ENCODE data around the gene NR2E3. TPM values are rescaled to one million over a fixed set of nuclear protein-coding genes. Genes with fewer than 3 reads are reported as not detected.

The NR2E3 gene
- polyA plus RNA-seq, 3 donors: not detected

- Mint-ChIP-seq H3K9me3 (peaks cover 15 to 39% (median 29%) of the 10 kb centered on the region in 7 donors), H3K4me1 (no peaks in the 10 kb centered on the region), H3K27ac (no peak overlapping the region), H3K4me3 (no peak overlapping the region), H3K27me3 (ENCODE audit: low read depth in 3 of 3) (peaks cover 0 to 1% (median 0%) of the 10 kb centered on the region in 3 donors), H3K36me3 (peaks cover 2 to 4% of the 10 kb centered on the region in 2 donors)
- 97% methylated on average over 8 of the region's 13 CpGs for WGBS (ENCODE audit: insufficient coverage)
- DNase-seq: no peak
- Histone ChIP-seq H3K9ac (ENCODE audit: insufficient read depth, low read length, poor library complexity, severe bottlenecking) (no peak overlapping the region), H4K20me1 (ENCODE audit: insufficient read depth, low read length) (no peaks in the 10 kb centered on the region), H3K27me3 (ENCODE audit: control insufficient read depth in 2 of 2, insufficient read depth in 2 of 2, low read length in 2 of 2) (no peaks in the 10 kb centered on the region), H2AFZ (ENCODE audit: insufficient read depth, low read depth, low read length, poor library complexity, severe bottlenecking) (no peak overlapping the region), H3K79me2 (ENCODE audit: insufficient read depth, low read length) (no peaks in the 10 kb centered on the region), H3K27ac (ENCODE audit: low read depth in 1 of 2, low read length in 2 of 2) (no peak overlapping the region), H3K36me3 (replicated peaks in 1 of 2; ENCODE audit: control insufficient read depth in 1 of 2, insufficient read depth in 2 of 2, low read length in 2 of 2) (peaks cover 0 to 8% of the 10 kb centered on the region in 2 donors), H3K9me3 (replicated peaks in 1 of 2; ENCODE audit: control insufficient read depth in 1 of 2, insufficient read depth in 1 of 2, low read length in 2 of 2) (peaks cover 16 to 33% of the 10 kb centered on the region in 2 donors), H3K4me3 (replicated peaks in 1 of 3; ENCODE audit: low read depth in 2 of 3, low read length in 3 of 3) (no peak overlapping the region), H3K4me2 (replicated peaks; ENCODE audit: extremely low read depth, low read length, poor library complexity, severe bottlenecking) (no peak overlapping the region), H3K4me1 (ENCODE audit: control insufficient read depth in 1 of 2, insufficient read depth in 2 of 2, low read length in 2 of 2) (no peaks in the 10 kb centered on the region)
- TF ChIP-seq, protein P1, sequence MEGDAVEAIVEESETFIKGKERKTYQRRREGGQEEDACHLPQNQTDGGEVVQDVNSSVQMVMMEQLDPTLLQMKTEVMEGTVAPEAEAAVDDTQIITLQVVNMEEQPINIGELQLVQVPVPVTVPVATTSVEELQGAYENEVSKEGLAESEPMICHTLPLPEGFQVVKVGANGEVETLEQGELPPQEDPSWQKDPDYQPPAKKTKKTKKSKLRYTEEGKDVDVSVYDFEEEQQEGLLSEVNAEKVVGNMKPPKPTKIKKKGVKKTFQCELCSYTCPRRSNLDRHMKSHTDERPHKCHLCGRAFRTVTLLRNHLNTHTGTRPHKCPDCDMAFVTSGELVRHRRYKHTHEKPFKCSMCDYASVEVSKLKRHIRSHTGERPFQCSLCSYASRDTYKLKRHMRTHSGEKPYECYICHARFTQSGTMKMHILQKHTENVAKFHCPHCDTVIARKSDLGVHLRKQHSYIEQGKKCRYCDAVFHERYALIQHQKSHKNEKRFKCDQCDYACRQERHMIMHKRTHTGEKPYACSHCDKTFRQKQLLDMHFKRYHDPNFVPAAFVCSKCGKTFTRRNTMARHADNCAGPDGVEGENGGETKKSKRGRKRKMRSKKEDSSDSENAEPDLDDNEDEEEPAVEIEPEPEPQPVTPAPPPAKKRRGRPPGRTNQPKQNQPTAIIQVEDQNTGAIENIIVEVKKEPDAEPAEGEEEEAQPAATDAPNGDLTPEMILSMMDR (IDR thresholded peaks at IDR 0.05): no peak
- intact Hi-C loops (cut with micrococcal nuclease): no loop called here
Measured at GRCh38 chr15:71817351-71817750, 7.0 kb downstream of the NR2E3 start.

DNA sequence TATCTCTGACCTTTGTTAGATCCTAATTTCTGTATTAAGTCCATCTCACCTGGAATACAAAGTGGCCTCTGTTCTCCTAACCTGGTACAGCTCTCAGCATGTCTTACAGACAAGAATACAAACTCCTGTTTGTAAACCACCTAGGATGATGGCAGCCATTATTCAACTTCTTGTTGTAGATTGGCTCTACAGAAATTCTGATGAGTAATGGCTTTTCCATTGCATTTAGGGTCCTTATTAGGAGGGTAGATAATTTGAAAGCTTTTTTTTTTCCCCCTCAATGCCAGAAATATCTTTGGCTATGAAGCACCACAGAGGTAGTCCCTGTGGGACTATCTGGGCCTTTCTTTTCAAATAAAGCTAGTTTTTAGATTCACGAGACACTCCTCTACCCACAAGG lies 9.8 kb downstream of the NR2E3 start:
- H4K20me1 ChIP-seq (ENCODE audit: insufficient read depth, low read length): no peaks in the 10 kb centered on the region
- Mint-ChIP-seq H3K27ac (no peak overlapping the region), H3K4me1 (no peaks in the 10 kb centered on the region), H3K27me3 (ENCODE audit: low read depth in 3 of 3) (peaks cover 0 to 1% (median 0%) of the 10 kb centered on the region in 3 donors), H3K9me3 (peaks cover 24 to 53% (median 39%) of the 10 kb centered on the region in 7 donors), H3K4me3 (no peak overlapping the region), H3K36me3 (peaks cover 16 to 26% of the 10 kb centered on the region in 2 donors)
- H3K27ac ChIP-seq (ENCODE audit: low read depth in 1 of 2, low read length in 2 of 2): no peak overlapping the region
- no peak overlapping the region for H3K4me2 ChIP-seq (replicated peaks; ENCODE audit: extremely low read depth, low read length, poor library complexity, severe bottlenecking)
- no peaks in the 10 kb centered on the region for H3K4me1 ChIP-seq (ENCODE audit: control insufficient read depth in 1 of 2, insufficient read depth in 2 of 2, low read length in 2 of 2)
- peaks cover 23 to 42% of the 10 kb centered on the region in 2 donors for H3K9me3 ChIP-seq (replicated peaks in 1 of 2; ENCODE audit: control insufficient read depth in 1 of 2, insufficient read depth in 1 of 2, low read length in 2 of 2)
- no peak overlapping the region for H2AFZ ChIP-seq (ENCODE audit: insufficient read depth, low read depth, low read length, poor library complexity, severe bottlenecking)
- no peaks in the 10 kb centered on the region for H3K27me3 ChIP-seq (ENCODE audit: control insufficient read depth in 2 of 2, insufficient read depth in 2 of 2, low read length in 2 of 2)
- no CpG with 5 or more reads among the region's 1 CpG for WGBS (ENCODE audit: insufficient coverage)
- peaks cover 0 to 31% of the 10 kb centered on the region in 2 donors for H3K36me3 ChIP-seq (replicated peaks in 1 of 2; ENCODE audit: control insufficient read depth in 1 of 2, insufficient read depth in 2 of 2, low read length in 2 of 2)
- no peak for DNase-seq
- no peak overlapping the region for H3K4me3 ChIP-seq (replicated peaks in 1 of 3; ENCODE audit: low read depth in 2 of 3, low read length in 3 of 3)
- H3K79me2 ChIP-seq (ENCODE audit: insufficient read depth, low read length): no peaks in the 10 kb centered on the region
- intact Hi-C loops (cut with micrococcal nuclease): no loop called here
- TF ChIP-seq, protein P1 (IDR thresholded peaks at IDR 0.05): no peak
- no peak overlapping the region for H3K9ac ChIP-seq (ENCODE audit: insufficient read depth, low read length, poor library complexity, severe bottlenecking)

Measured in CD14-positive monocyte (primary cell).